B cell (primary cell): Measurements from ENCODE around the gene TMC8. TPM values are rescaled to one million over a fixed set of nuclear protein-coding genes. Genes with fewer than 3 reads are reported as not detected.
A peak's percentile ranks its signal among the peaks of the same experiment; 100 is the strongest.

Source experiments
- ATAC-seq: fragments of 200-7000 bp; cut with Tn5 transposase; one replicate; pipeline ENCODE4 v1.10.0; 2021; ENCODE audit warnings: low read depth, mild to moderate bottlenecking, moderate number of reproducible peaks, moderate library complexity
- CTCF ChIA-PET: fragments of 350-600 bp; sonication (Branson Sonifier 250); formaldehyde crosslinking; loops from one replicate; lab custom pipeline; 2021; ENCODE audit warnings: antibody characterized with exemption, inconsistent platforms; lab: Charles Lee
- POLR2A ChIA-PET: fragments of 350-600 bp; sonication (Branson Sonifier 250); formaldehyde crosslinking; loops from one replicate; lab custom pipeline; 2021; ENCODE audit warnings: antibody characterized with exemption; lab: Charles Lee
- DNase-seq: peaks from one replicate; pipeline ENCODE4 v3.0.0; 2013
- H2AFZ ChIP-seq: 2 replicates; pipeline ENCODE4 v1.6.1; 2012; ENCODE audit warnings: mild to moderate bottlenecking, low read depth, low read length; ENCODE audit not compliant: insufficient read depth, poor library complexity, severe bottlenecking
- H3K27ac ChIP-seq, 2 donors: 1 replicate in 1 of 2; 2 replicates in 1 of 2; pipeline ENCODE4 v1.5.1; 2012 to 2013; ENCODE audit warnings: low read length in 2 of 2, mild to moderate bottlenecking in 2 of 2, moderate library complexity in 1 of 2
- H3K27me3 ChIP-seq, 4 experiments: fragments of 200-600 bp in 1 of 4; sonication (generic) in 1 of 4; replicated peaks in 1 of 4; 1 replicate in 2 of 4; 2 replicates in 2 of 4; pipeline versions ENCODE4 v1.6.1 to v1.7.0; 2013 to 2016; ENCODE audit warnings: low read length in 3 of 4, mild to moderate bottlenecking in 2 of 4, mixed read lengths in 1 of 4, moderate library complexity in 1 of 4; ENCODE audit not compliant: insufficient read depth in 4 of 4, control insufficient read depth in 3 of 4; ENCODE audit errors: control extremely low read depth in 1 of 4
- H3K36me3 ChIP-seq, 2 experiments: replicated peaks in 1 of 2; 1 replicate in 1 of 2; 2 replicates in 1 of 2; pipeline versions ENCODE4 v1.6.1 to v1.7.1; 2013; ENCODE audit warnings: low read length in 1 of 2; ENCODE audit not compliant: insufficient read depth in 2 of 2, control insufficient read depth in 1 of 2; ENCODE audit errors: control extremely low read depth in 1 of 2, extremely low read depth in 1 of 2
- H3K4me1 ChIP-seq, 2 donors: fragments of 200-600 bp in 1 of 2; sonication (generic) in 1 of 2; 1 replicate in 1 of 2; 2 replicates in 1 of 2; pipeline versions ENCODE4 v1.5.1 to v1.6.1; 2013 to 2017; ENCODE audit warnings: low read length in 2 of 2; ENCODE audit not compliant: control insufficient read depth in 2 of 2, insufficient read depth in 2 of 2
- H3K4me2 ChIP-seq: replicated peaks from 2 replicates; pipeline ENCODE3; 2012; ENCODE audit warnings: mild to moderate bottlenecking, low read depth, low read length; ENCODE audit not compliant: poor library complexity, severe bottlenecking
- H3K4me3 ChIP-seq, 5 experiments: fragments of 200-600 bp in 1 of 5; sonication (generic) in 1 of 5; 1 replicate in 3 of 5; 2 replicates in 2 of 5; pipeline versions ENCODE4 v1.5.1 to v1.7.0; 2011 to 2016; ENCODE audit warnings: low read length in 4 of 5, mild to moderate bottlenecking in 4 of 5, low read depth in 2 of 5, control low read depth in 1 of 5, moderate library complexity in 1 of 5; ENCODE audit not compliant: insufficient read depth in 1 of 5; ENCODE audit errors: control extremely low read depth in 1 of 5, extremely low read depth in 1 of 5
- H3K79me2 ChIP-seq: fragments of 200-600 bp; sonication (generic); one replicate; pipeline ENCODE4 v1.6.0; 2016; ENCODE audit warnings: low read length; ENCODE audit not compliant: control insufficient read depth, insufficient read depth
- H3K9ac ChIP-seq: fragments of 200-600 bp; sonication (generic); 2 replicates; pipeline ENCODE4 v1.6.1; 2017; ENCODE audit warnings: mild to moderate bottlenecking, low read length, moderate library complexity
- H3K9me3 ChIP-seq, 3 donors: one replicate each; pipeline versions ENCODE4 v1.6.1 to v1.7.1; 2013; ENCODE audit warnings: low read length in 2 of 3; ENCODE audit not compliant: control insufficient read depth in 2 of 3, insufficient read depth in 1 of 3; ENCODE audit errors: control extremely low read depth in 1 of 3
- H4K20me1 ChIP-seq: 2 replicates; pipeline ENCODE4 v1.6.0; 2012; ENCODE audit warnings: mild to moderate bottlenecking, low read length; ENCODE audit not compliant: insufficient read depth, control insufficient read depth, poor library complexity, severe bottlenecking
- H3K27ac Mint-ChIP-seq: one replicate; pipeline ENCODE4 v1.8.0; 2021; ENCODE audit warnings: mixed read lengths
- H3K27me3 Mint-ChIP-seq: one replicate; pipeline ENCODE4 v1.8.0; 2021; ENCODE audit warnings: mixed read lengths
- H3K4me1 Mint-ChIP-seq: one replicate; pipeline ENCODE4 v1.8.0; 2021; ENCODE audit warnings: mixed read lengths
- H3K4me3 Mint-ChIP-seq: one replicate; pipeline ENCODE4 v1.8.0; 2021; ENCODE audit warnings: mixed read lengths
- H3K9me3 Mint-ChIP-seq: one replicate; pipeline ENCODE4 v1.8.0; 2022; ENCODE audit warnings: mixed read lengths; ENCODE audit not compliant: insufficient read depth
- EZH2 ChIP-seq: IDR thresholded peaks from 2 replicates; pipeline ENCODE4 v1.6.1; 2012; ENCODE audit warnings: borderline replicate concordance, low read depth, mild to moderate bottlenecking, moderate library complexity, low read length; ENCODE audit not compliant: insufficient read depth, poor library complexity, severe bottlenecking
- WGBS: methylation state at CpG from one replicate; pipeline ENCODE4 v1.1.5; 2013; ENCODE audit warnings: missing lambda C conversion rate; ENCODE audit not compliant: insufficient coverage; 5-methylcytosine and 5-hydroxymethylcytosine counted together
- intact Hi-C: fragments of 100-400 bp; cut with micrococcal nuclease; formaldehyde crosslinking; loops from one replicate; pipeline ENCODE4 v1.10.0; 2022
- polyA plus RNA-seq: library from polyadenylated mRNA; depleted of rRNA; stranded (reverse); fragments of >200 nt; gene quantifications from 2 replicates; pipeline ENCODE4 v1.2.3, GENCODE V29; 2012
- total RNA-seq, 2 donors: library from RNA; stranded (reverse); fragments of 120-200 nt in 1 of 2; gene quantifications; 1 replicate in 1 of 2; 2 replicates in 1 of 2; pipeline versions ENCODE4 v1.2.3 to v1.2.4, GENCODE V29; 2013 to 2022
- TF ChIP-seq, protein P1 (sequence below): fragments of 200-600 bp; IDR thresholded peaks from one replicate; pipeline ENCODE4 v1.8.0; 2022; ENCODE audit warnings: antibody characterized with exemption, mild to moderate bottlenecking

Gene TMC8
- total and polyA plus RNA-seq, 2 donors (not counting 1 experiment from before 2014, with no cell fraction given): 235 to 352 TPM

DNA sequence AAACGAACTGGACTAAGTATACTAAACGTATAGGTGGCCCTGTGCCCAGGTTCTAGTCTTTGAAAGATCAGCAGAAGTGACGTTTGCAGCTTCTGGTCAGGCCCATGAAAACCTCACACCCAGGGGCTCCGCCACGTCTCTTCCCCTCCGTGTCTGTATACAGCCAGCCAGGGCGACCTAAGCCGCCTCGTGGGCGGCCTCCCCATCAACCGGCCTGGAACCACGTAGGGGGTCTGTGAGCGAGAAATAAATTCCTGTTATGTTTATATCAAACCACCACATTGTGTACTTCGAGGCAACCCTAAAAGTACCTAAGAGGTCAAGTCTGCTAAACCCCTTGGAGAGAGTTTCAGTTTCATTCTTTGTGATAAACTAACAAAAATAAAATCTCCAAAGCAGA is 49.5 kb downstream of the TMC8 start:
- Histone ChIP-seq H3K27ac (no peak overlapping the region), H3K4me2 (peak overlapping the region; percentile 36), H3K36me3 (peaks cover 0 to 11% of the 10 kb centered on the region in 2 experiments), H3K79me2 (peaks cover 17% of the 10 kb centered on the region), H3K4me1 (peaks cover 31 to 32% of the 10 kb centered on the region in 2 donors), H3K9ac (no peak overlapping the region), H3K9me3 (no peaks in the 10 kb centered on the region), H3K27me3 (no peaks in the 10 kb centered on the region), H3K4me3 (no peak overlapping the region), H2AFZ (no peak overlapping the region), H4K20me1 (no peaks in the 10 kb centered on the region)
- intact Hi-C loops: no loop called here
- Mint-ChIP-seq H3K4me1 (peaks cover 43% of the 10 kb centered on the region), H3K9me3 (no peaks in the 10 kb centered on the region), H3K27ac (peak overlapping the region; percentile 62), H3K27me3 (no peaks in the 10 kb centered on the region), H3K4me3 (no peak overlapping the region)
- TF ChIP-seq EZH2: no peak
- TF ChIP-seq, protein P1, sequence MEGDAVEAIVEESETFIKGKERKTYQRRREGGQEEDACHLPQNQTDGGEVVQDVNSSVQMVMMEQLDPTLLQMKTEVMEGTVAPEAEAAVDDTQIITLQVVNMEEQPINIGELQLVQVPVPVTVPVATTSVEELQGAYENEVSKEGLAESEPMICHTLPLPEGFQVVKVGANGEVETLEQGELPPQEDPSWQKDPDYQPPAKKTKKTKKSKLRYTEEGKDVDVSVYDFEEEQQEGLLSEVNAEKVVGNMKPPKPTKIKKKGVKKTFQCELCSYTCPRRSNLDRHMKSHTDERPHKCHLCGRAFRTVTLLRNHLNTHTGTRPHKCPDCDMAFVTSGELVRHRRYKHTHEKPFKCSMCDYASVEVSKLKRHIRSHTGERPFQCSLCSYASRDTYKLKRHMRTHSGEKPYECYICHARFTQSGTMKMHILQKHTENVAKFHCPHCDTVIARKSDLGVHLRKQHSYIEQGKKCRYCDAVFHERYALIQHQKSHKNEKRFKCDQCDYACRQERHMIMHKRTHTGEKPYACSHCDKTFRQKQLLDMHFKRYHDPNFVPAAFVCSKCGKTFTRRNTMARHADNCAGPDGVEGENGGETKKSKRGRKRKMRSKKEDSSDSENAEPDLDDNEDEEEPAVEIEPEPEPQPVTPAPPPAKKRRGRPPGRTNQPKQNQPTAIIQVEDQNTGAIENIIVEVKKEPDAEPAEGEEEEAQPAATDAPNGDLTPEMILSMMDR: no peak
- CTCF ChIA-PET: interaction anchor here (0.9 to 19.2 kb wide), 4 partner anchors 42 to 243 kb away, joined by 3 to 357 read pairs (median 73); no protein-coding TSS in a partner anchor
- POLR2A ChIA-PET: interaction anchor here (0.6 to 19.6 kb wide), 3 partner anchors 13 to 64 kb away, joined by 4 to 432 read pairs (median 11); partner anchors contain the start of genes TMC6 and TMC8
- ATAC-seq (no peak), DNase-seq (no peak)
- 82% methylated on average over 3 of the region's 14 CpGs for WGBS

GRCh38 chr17:78180508-78180907 is 49.9 kb downstream of the TMC8 start:
- Histone ChIP-seq H3K27me3 (no peaks in the 10 kb centered on the region), H2AFZ (no peak overlapping the region), H3K4me1 (peaks cover 28% of the 10 kb centered on the region in 2 donors), H3K4me3 (no peak overlapping the region), H3K9me3 (no peaks in the 10 kb centered on the region), H3K36me3 (peaks cover 0 to 7% of the 10 kb centered on the region in 2 experiments), H3K27ac (peak overlapping the region in 1 of 2 donors; percentile 11), H3K4me2 (peak overlapping the region; percentile 36), H3K79me2 (peaks cover 13% of the 10 kb centered on the region), H4K20me1 (no peaks in the 10 kb centered on the region), H3K9ac (no peak overlapping the region)
- DNase-seq (no peak), ATAC-seq (no peak)
- TF ChIP-seq, protein P1: no peak
- no peak for TF ChIP-seq EZH2
- H3K27me3 Mint-ChIP-seq: no peaks in the 10 kb centered on the region
- CTCF ChIA-PET: interaction anchor here (0.9 to 19.2 kb wide), 4 partner anchors 42 to 242 kb away, joined by 3 to 357 read pairs (median 73); no protein-coding TSS in a partner anchor
- H3K9me3 Mint-ChIP-seq: no peaks in the 10 kb centered on the region
- intact Hi-C loops: no loop called here
- WGBS: 100% methylated on average over 1 of the region's 2 CpGs
- H3K4me3 Mint-ChIP-seq: peak overlapping the region; percentile 29
- H3K4me1 Mint-ChIP-seq: peaks cover 39% of the 10 kb centered on the region
- POLR2A ChIA-PET: interaction anchor here (0.6 to 19.6 kb wide), 3 partner anchors 13 to 65 kb away, joined by 4 to 432 read pairs (median 11); partner anchors contain the start of genes TMC6 and TMC8
- H3K27ac Mint-ChIP-seq: peak overlapping the region; percentile 62
